Cardiac muscle cell (in vitro differentiated cells and primary cell): ENCODE measurements around the gene CHRNB4. TPM values are rescaled to one million over a fixed set of nuclear protein-coding genes. Genes with fewer than 3 reads are reported as not detected.

Experiments
- DNase-seq, 2 donors: peaks; one replicate each; pipeline versions ENCODE4 v3.0.0 to v3.0.0-alpha.2; 2010 to 2017; ENCODE audit warnings: low read depth in 1 of 2, low spot score in 1 of 2
- H3K27ac ChIP-seq: fragments of 200-600 bp; sonication (generic); 2 replicates; pipeline ENCODE4 v1.5.1; 2016
- H3K27me3 ChIP-seq: fragments of 200-600 bp; sonication (generic); 2 replicates; pipeline ENCODE4 v1.6.0; 2016; ENCODE audit warnings: control low read depth
- H3K36me3 ChIP-seq: fragments of 200-600 bp; sonication (generic); 2 replicates; pipeline ENCODE4 v1.5.1; 2016; ENCODE audit warnings: control low read depth
- H3K4me1 ChIP-seq: fragments of 200-600 bp; sonication (generic); 2 replicates; pipeline ENCODE4 v1.8.1; 2017; ENCODE audit warnings: low read depth, mild to moderate bottlenecking, mixed run types
- H3K4me3 ChIP-seq: fragments of 200-600 bp; sonication (generic); 2 replicates; pipeline ENCODE4 v1.5.1; 2016; ENCODE audit warnings: mild to moderate bottlenecking
- H3K9me3 ChIP-seq: fragments of 200-600 bp; sonication (generic); 2 replicates; pipeline ENCODE4 v1.5.1; 2017; ENCODE audit warnings: low read depth, mild to moderate bottlenecking, control low read depth
- polyA plus RNA-seq: library from polyadenylated mRNA; unstranded; fragments of >200 nt; fragmentation: Nextera tagmentation; extraction: Ambion mirVana; gene quantifications from 2 replicates; pipeline ENCODE4 v1.2.1, GENCODE V29; 2016
- total RNA-seq: library from RNA; depleted of rRNA; stranded (reverse); fragments of >200 nt; gene quantifications from 2 replicates; pipeline ENCODE4 v1.2.3, GENCODE V29; 2016
- TF ChIP-seq, protein P1 (sequence below): IDR thresholded peaks from 2 replicates; pipeline ENCODE4 v1.5.1; 2012; ENCODE audit warnings: low read depth, mild to moderate bottlenecking, low read length

The CHRNB4 gene
- total and polyA plus RNA-seq, 2 experiments from 2014 or later = 0.57 TPM; not detected in 1

DNA sequence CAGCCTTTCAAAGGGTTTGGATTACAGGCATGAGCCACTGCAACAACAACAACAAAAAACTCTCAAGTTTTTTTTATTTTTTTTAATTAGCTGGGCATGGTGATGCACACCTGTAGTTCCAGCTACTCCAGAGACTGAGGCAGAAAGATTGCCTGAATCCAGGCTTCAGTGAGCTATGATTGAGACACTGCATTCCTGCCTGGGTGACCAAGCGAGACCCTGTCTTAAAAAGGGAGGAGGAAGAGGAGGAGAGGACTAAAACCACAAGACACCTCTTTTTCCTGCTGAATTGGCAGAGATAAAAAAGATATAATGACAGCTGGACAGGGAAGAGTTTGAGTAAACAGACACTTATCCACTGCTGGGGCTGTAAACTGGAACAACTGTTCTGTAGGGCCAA lies 22.7 kb upstream of the CHRNB4 start:
- no peak for DNase-seq
- Histone ChIP-seq H3K4me1 (no peaks in the 10 kb centered on the region), H3K9me3 (no peaks in the 10 kb centered on the region), H3K27ac (no peak overlapping the region), H3K4me3 (no peak overlapping the region), H3K27me3 (no peaks in the 10 kb centered on the region), H3K36me3 (no peaks in the 10 kb centered on the region)
- TF ChIP-seq, protein P1, sequence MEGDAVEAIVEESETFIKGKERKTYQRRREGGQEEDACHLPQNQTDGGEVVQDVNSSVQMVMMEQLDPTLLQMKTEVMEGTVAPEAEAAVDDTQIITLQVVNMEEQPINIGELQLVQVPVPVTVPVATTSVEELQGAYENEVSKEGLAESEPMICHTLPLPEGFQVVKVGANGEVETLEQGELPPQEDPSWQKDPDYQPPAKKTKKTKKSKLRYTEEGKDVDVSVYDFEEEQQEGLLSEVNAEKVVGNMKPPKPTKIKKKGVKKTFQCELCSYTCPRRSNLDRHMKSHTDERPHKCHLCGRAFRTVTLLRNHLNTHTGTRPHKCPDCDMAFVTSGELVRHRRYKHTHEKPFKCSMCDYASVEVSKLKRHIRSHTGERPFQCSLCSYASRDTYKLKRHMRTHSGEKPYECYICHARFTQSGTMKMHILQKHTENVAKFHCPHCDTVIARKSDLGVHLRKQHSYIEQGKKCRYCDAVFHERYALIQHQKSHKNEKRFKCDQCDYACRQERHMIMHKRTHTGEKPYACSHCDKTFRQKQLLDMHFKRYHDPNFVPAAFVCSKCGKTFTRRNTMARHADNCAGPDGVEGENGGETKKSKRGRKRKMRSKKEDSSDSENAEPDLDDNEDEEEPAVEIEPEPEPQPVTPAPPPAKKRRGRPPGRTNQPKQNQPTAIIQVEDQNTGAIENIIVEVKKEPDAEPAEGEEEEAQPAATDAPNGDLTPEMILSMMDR = no peak

DNA sequence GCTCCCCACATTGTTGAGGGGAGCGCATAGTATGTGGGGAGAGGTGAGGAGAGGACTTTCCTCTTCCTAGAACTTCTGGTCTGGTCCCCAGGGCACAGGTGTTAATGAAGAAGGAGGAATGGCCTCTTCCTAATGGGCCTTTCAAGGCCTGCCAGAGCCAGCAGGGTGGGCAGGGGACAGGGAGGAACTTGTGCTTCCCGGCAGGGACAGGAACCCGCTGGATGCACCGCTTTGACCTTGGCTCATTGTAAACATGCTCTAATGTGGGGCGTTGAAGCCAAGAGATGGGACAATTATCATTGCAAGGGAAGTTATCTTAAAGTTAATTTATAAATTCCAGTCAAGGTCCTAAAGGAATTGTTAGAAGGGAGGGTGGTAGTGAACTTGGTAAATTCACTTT lies 21.0 kb upstream of the CHRNB4 start:
- TF ChIP-seq, protein P1 = no peak
- Histone ChIP-seq H3K4me1 (no peaks in the 10 kb centered on the region), H3K36me3 (no peaks in the 10 kb centered on the region), H3K9me3 (no peaks in the 10 kb centered on the region), H3K4me3 (no peak overlapping the region), H3K27me3 (no peaks in the 10 kb centered on the region), H3K27ac (no peak overlapping the region)
- no peak for DNase-seq

DNA sequence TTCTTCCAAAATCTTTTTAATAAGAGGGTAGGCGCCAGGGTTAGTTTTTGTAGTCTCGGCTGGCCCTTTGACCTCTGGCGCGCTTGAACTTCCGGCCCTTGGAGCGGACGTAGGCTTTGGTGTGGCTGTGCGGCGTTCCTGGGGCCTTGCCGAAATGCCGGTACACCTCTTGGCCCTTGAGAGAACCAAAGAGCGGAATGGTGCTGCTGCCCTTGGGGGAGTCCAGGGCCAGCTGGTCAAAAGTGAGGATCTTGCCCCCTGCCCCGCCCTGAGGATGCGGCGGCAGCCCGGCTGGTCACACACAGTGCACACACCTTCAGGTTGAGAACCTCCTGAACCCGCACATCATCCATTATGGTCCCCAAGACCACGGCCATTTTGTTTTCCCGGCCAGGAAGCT lies 20.0 kb upstream of the CHRNB4 start:
- no peak overlapping the region for H3K4me3 ChIP-seq
- TF ChIP-seq, protein P1 = no peak
- H3K4me1 ChIP-seq = no peaks in the 10 kb centered on the region
- H3K9me3 ChIP-seq = no peaks in the 10 kb centered on the region
- no peaks in the 10 kb centered on the region for H3K27me3 ChIP-seq
- H3K36me3 ChIP-seq = no peaks in the 10 kb centered on the region
- no peak overlapping the region for H3K27ac ChIP-seq
- no peak for DNase-seq

DNA sequence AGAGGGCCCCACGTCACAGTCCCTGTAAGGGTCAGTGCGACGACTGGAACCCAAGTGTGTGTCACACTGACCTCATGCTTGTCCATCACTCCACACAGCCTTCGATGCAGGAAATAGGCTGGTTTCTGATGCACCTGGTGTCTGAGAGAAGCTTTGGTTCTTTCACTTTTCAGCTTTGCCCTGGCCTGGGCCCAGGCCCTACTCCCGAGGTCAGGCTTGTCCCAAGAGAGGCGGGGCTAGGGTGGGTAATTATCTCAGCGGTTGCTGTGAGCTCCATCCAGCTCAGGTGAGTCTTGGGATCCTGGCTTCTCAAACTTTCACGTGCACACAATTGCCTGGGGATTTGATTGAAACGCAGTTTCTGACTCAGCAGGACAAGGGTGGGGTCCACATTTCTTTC lies 19.6 kb upstream of the CHRNB4 start:
- H3K27ac ChIP-seq = no peak overlapping the region
- H3K4me3 ChIP-seq = no peak overlapping the region
- H3K36me3 ChIP-seq = no peaks in the 10 kb centered on the region
- no peak for DNase-seq
- no peaks in the 10 kb centered on the region for H3K4me1 ChIP-seq
- TF ChIP-seq, protein P1 = no peak
- no peaks in the 10 kb centered on the region for H3K27me3 ChIP-seq
- no peaks in the 10 kb centered on the region for H3K9me3 ChIP-seq

DNA sequence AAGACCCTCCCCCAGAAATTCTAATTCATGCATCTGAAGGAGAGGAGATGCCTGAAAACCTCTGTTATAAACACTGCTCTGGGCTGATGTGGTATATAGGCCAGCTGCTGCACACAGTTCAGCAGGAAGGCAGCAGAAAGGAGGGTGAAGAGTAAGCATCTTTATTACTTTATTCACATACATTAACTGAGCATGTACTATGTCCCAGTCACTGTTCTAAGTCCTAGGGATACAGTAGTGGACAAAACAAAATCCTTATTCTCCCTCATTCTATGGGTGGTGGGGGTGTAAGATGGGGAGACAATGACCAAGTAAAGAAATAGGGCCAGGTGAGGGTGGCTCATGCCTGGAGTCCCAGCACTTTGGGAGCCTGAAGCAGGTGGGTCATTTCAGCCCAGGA lies 17.8 kb upstream of the CHRNB4 start:
- no peaks in the 10 kb centered on the region for H3K4me1 ChIP-seq
- TF ChIP-seq, protein P1 = no peak
- no peaks in the 10 kb centered on the region for H3K9me3 ChIP-seq
- no peak overlapping the region for H3K27ac ChIP-seq
- no peak overlapping the region for H3K4me3 ChIP-seq
- DNase-seq = no peak
- no peaks in the 10 kb centered on the region for H3K27me3 ChIP-seq
- H3K36me3 ChIP-seq = no peaks in the 10 kb centered on the region

DNA sequence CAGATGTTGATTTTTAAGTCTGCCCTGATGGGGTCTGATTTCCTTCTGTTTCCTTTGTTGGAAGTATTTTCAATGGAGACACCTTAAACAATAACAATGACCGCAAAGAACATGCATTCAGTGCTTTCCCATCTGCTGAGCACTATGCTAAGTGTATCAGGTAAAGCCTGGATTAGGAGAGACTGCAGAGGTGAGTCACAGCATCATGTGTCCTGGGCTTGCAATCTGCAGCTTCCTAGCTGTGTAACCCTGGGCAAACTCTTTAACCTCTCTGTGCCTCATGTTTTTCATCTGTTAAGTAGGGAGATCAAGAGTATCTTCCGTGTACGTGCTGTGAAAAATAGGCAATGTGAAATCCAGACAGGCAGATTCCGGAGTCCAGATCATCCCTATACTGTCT lies 13.3 kb upstream of the CHRNB4 start:
- TF ChIP-seq, protein P1 = no peak

More for the DNA sequence above, 13.3 kb upstream of the CHRNB4 start:
- Histone ChIP-seq H3K4me1 (no peaks in the 10 kb centered on the region), H3K27me3 (no peaks in the 10 kb centered on the region), H3K27ac (no peak overlapping the region), H3K36me3 (no peaks in the 10 kb centered on the region), H3K4me3 (no peak overlapping the region), H3K9me3 (no peaks in the 10 kb centered on the region)
- DNase-seq = no peak
